ENCODE data around the gene PXDN. TPM values are rescaled to one million over a fixed set of nuclear protein-coding genes. Genes with fewer than 3 reads are reported as not detected.
"Not testable (repeated sequence)": the region's sequence is repeated elsewhere in the genome, so short reads cannot be mapped to it uniquely, and the experiment has no call there.

The PXDN gene
- total and polyA plus RNA-seq, 10 of the 15 experiments (the other 5 are each of a cell fraction or from before 2014, with no cell fraction given) = 0.12 to 0.69 (median 0.23) TPM; not detected in 5

- TF ChIP-seq PRDM15 (CRISPR knock-in tag; IDR thresholded peaks at IDR 0.05) = no peak
- no peak for TF ChIP-seq E4F1 (IDR thresholded peaks at IDR 0.05; ENCODE audit: borderline replicate concordance, partially characterized antibody)
- TF ChIP-seq RBBP5 (conservative IDR thresholded peaks at IDR 0.05) = no peak
Measured at GRCh38 chr2:1716441-1716840, 27.9 kb downstream of the PXDN start (continued).

- RAD21 ChIA-PET (ENCODE audit: unreplicated experiment); H3K9me3 ChIP-seq (replicated peaks; ENCODE audit: control insufficient read depth, insufficient read depth, low read length); intact Hi-C loops (cut with micrococcal nuclease; ENCODE audit: unreplicated experiment); H3K27me3 ChIP-seq (replicated peaks in 1 of 2; ENCODE audit: control insufficient read depth in 2 of 2, insufficient read depth in 2 of 2, low read length in 1 of 2); H3K4me3 ChIP-seq; H3K4me2 ChIP-seq (ENCODE audit: control insufficient read depth, insufficient read depth); SMC1A ChIA-PET (ENCODE audit: uncharacterized antibody, unreplicated experiment); BruUV-seq (replicated peaks); H4K20me1 ChIP-seq (ENCODE audit: control insufficient read depth, insufficient read depth); H3K4me1 ChIP-seq (ENCODE audit: control insufficient read depth, insufficient read depth, low read length); H2AFZ ChIP-seq (ENCODE audit: control insufficient read depth, low read depth, low read length); FAIRE-seq; ATAC-seq; H3K36me3 ChIP-seq (ENCODE audit: control insufficient read depth in 2 of 2, insufficient read depth in 2 of 2, low read length in 1 of 2); in situ Hi-C loops (cut with MboI); H3K79me2 ChIP-seq (ENCODE audit: control insufficient read depth, insufficient read depth, low read length); H3K9ac ChIP-seq (ENCODE audit: control insufficient read depth, insufficient read depth, low read length); CTCF ChIA-PET; DNase-seq (ENCODE audit: low read depth, low spot score); H3K27ac ChIP-seq (ENCODE audit: control insufficient read depth, insufficient read depth); POLR2A ChIA-PET: not testable (repeated sequence)
- WGBS (ENCODE audit: insufficient coverage, insufficient replicate concordance, low lambda C conversion rate, missing lambda C conversion rate) = 23% methylated on average over 2 of the region's 2 CpGs
Measured at GRCh38 chr2:1716014-1716305, 28.4 kb downstream of the PXDN start.

Data from GM12878 (cell line).